ENCODE measurements around the gene MINPP1. TPM values are rescaled to one million over a fixed set of nuclear protein-coding genes. Genes with fewer than 3 reads are reported as not detected.

MINPP1 gene
- total RNA-seq, 1 donor from 2014 or later = 9.6 TPM

DNA sequence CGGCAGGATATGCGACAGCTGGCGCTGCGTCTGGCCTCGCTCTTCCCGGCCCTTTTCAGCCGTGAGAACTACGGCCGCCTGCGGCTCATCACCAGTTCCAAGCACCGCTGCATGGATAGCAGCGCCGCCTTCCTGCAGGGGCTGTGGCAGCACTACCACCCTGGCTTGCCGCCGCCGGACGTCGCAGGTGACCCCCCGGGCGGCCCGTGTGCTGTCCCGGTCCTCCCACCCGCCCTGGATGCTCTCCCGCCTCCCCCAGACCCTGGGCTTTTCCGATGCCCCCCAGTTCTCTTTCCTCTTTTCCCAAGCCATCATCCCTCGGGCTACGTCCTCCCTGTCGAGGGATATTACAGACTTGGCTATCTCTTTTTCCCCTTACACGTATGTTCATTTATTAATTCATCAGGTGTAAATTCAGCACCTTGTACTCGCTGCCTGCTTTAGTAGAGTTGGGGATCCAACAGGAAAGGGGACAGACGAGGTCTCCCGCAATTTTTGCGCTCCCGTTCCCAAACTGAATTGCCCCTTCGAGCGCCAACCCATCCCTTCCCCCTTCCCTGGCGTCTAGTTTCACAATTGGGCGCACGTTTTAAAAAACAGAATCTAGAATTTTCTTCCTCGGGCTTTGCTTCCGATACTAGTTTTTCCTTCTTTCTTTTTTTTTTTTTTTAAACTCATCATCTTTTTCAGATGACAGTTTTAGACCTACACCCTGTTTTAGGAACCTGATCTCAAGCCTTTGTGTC, 846 bp downstream of the MINPP1 start:
- intact Hi-C loops (cut with micrococcal nuclease) = no loop called here
- peak overlapping the region; percentile 90 for H3K4me3 Mint-ChIP-seq
- H3K27me3 Mint-ChIP-seq = peaks cover 11% of the 10 kb centered on the region
- peaks cover 28% of the 10 kb centered on the region for H3K4me1 Mint-ChIP-seq
- H3K27ac Mint-ChIP-seq = peak overlapping the region; percentile 85
- H3K9me3 Mint-ChIP-seq = peaks cover 4% of the 10 kb centered on the region
- peak; percentile 84 for DNase-seq
- H3K36me3 Mint-ChIP-seq (ENCODE audit: low read depth) = peaks cover 11% of the 10 kb centered on the region

DNA sequence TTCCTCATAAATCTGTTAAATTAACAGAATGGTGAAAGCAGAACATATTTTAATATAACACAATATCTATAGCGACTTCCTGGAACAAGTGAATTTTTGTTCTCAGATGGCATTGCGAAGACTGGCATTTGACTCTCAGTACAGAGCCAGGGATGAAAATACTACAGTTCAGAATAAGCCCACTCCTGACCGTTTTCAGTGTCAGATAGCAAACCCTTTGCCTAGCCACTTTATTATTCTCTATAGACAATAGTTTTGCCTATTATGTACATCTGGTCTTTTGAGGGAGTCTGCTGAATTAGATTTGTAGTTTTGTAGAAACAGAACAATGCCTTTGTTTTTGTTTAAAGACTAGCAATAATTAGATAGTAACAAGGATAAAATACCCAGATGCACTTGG, 2.3 kb downstream of the MINPP1 start:
- Mint-ChIP-seq H3K9me3 (peaks cover 3% of the 10 kb centered on the region), H3K4me3 (no peak overlapping the region), H3K4me1 (peaks cover 30% of the 10 kb centered on the region), H3K36me3 (ENCODE audit: low read depth) (peaks cover 16% of the 10 kb centered on the region), H3K27me3 (peaks cover 6% of the 10 kb centered on the region), H3K27ac (no peak overlapping the region)
- intact Hi-C loops (cut with micrococcal nuclease) = no loop called here
- no peak for DNase-seq

DNA sequence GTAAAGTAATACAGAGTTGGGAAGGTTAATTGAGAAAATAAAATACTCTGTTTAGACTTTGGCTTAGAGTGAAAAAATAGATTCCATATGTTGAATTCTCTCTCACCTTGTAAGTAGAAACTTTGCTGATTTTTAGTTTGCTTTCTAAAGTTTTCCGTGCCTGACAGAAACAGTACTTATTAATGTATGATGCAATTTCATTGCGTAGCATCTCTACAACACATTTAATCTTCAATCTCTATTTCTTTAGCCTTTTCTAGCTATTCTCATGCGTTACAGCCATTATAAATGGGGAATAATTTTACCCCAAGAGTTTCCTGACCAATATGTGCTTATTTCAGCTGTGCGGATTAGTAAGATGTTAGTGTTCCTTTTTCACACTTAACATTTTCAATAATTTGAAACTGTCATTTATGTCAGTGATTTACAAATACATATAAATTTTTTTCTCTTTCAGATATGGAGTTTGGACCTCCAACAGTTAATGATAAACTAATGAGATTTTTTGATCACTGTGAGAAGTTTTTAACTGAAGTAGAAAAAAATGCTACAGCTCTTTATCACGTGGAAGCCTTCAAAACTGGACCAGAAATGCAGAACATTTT, 3.3 kb downstream of the MINPP1 start:
- intact Hi-C loops (cut with micrococcal nuclease) = no loop called here
- H3K27me3 Mint-ChIP-seq = peaks cover 2% of the 10 kb centered on the region

DNA sequence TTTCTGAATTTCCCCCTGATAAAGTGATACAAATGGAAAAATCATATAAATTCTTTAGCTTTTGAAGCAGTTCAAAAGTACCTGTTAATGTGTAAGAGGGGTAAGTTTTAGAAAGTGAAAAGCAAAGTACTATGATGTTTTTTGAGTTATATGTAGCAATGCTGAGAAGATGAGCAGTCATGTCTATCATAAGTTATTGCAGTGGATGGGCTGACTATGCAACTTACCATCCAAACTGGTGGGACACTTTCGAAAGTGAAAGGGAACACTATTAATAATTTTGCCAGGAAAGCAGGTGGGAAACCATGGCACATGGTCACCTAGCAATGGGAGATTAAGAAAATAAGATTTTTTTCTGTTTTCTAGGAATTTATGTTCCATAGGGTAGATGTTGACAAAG, 4.1 kb downstream of the MINPP1 start:
- H3K27me3 Mint-ChIP-seq = no peaks in the 10 kb centered on the region
- no peak for DNase-seq
- H3K36me3 Mint-ChIP-seq (ENCODE audit: low read depth) = peaks cover 20% of the 10 kb centered on the region
- intact Hi-C loops (cut with micrococcal nuclease) = no loop called here
- no peak overlapping the region for H3K4me3 Mint-ChIP-seq
- H3K27ac Mint-ChIP-seq = no peak overlapping the region
- H3K4me1 Mint-ChIP-seq = peaks cover 24% of the 10 kb centered on the region
- no peaks in the 10 kb centered on the region for H3K9me3 Mint-ChIP-seq

More for the DNA sequence above, 3.3 kb downstream of the MINPP1 start:
- Mint-ChIP-seq H3K4me1 (peaks cover 30% of the 10 kb centered on the region), H3K4me3 (no peak overlapping the region), H3K36me3 (ENCODE audit: low read depth) (peaks cover 20% of the 10 kb centered on the region), H3K27ac (no peak overlapping the region), H3K9me3 (no peaks in the 10 kb centered on the region)
- DNase-seq = no peak

DNA sequence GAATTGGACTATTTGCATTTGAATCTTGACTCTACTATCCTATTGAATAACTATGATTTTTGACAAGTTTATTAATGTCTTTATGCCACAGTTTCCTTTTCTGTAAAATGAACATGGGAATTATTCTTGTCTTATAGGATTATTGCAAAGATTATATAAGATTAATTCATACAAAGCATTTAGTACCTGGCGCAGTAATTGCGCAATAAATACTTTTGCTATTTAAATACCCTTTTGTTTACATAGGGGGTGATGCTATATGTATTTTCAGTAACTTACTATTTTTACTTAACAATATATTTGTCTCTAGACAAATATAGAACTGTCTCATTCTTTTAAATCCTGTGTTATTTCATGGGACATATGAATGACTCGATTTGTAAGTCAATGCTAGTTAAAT, 5.3 kb downstream of the MINPP1 start:
- Mint-ChIP-seq H3K27me3 (no peaks in the 10 kb centered on the region), H3K4me3 (no peak overlapping the region), H3K27ac (no peak overlapping the region), H3K36me3 (ENCODE audit: low read depth) (peaks cover 28% of the 10 kb centered on the region), H3K9me3 (no peaks in the 10 kb centered on the region), H3K4me1 (peaks cover 20% of the 10 kb centered on the region)
- no peak for DNase-seq
- intact Hi-C loops (cut with micrococcal nuclease) = no loop called here

DNA sequence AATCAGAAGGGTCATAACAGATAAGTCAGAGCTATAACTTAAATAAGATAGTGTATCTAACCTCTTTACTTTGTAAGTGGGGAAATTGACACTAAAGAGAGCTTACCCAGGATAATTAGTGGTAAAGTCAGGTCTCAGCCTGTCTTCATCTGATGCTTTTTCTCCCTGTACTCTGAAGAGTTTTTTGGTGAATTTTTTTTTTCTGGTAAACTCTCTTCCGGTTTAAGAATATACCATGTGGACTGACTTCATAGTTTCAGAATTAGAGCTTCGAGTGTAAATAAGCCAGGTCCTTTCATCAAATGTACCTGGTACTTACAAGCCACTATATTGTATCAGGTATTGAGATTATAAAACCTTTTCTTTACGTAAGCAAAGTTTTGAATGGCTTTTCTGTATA, 6.8 kb downstream of the MINPP1 start:
- Mint-ChIP-seq H3K36me3 (ENCODE audit: low read depth) (peaks cover 31% of the 10 kb centered on the region), H3K27me3 (no peaks in the 10 kb centered on the region), H3K9me3 (no peaks in the 10 kb centered on the region), H3K4me1 (peaks cover 11% of the 10 kb centered on the region), H3K27ac (no peak overlapping the region), H3K4me3 (no peak overlapping the region)
- no peak for DNase-seq
- intact Hi-C loops (cut with micrococcal nuclease) = no loop called here

DNA sequence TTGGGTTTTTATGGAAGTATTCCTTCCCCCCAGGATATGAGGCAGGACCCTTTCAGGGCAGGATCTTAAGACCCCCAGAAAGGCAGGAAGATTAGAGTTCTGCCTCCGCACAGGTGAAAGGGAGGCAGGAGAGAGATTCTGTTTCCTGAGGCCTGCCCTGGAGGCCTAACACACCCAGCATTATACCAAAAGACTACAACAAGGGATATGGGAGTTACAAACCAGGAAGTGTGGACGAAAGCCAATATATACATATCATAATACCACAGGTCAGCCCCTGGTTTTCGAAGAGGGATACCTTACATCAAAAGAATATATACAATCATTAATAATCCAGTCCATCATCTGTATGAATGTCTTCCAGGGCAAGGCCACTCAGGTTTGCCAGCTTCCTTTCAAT, 14.2 kb downstream of the MINPP1 start:
- peaks cover 3% of the 10 kb centered on the region for H3K9me3 Mint-ChIP-seq
- peaks cover 37% of the 10 kb centered on the region for H3K36me3 Mint-ChIP-seq (ENCODE audit: low read depth)
- peaks cover 4% of the 10 kb centered on the region for H3K4me1 Mint-ChIP-seq
- H3K27me3 Mint-ChIP-seq = no peaks in the 10 kb centered on the region
- no peak overlapping the region for H3K27ac Mint-ChIP-seq
- intact Hi-C loops (cut with micrococcal nuclease) = no loop called here
- no peak overlapping the region for H3K4me3 Mint-ChIP-seq
- DNase-seq = no peak

DNA sequence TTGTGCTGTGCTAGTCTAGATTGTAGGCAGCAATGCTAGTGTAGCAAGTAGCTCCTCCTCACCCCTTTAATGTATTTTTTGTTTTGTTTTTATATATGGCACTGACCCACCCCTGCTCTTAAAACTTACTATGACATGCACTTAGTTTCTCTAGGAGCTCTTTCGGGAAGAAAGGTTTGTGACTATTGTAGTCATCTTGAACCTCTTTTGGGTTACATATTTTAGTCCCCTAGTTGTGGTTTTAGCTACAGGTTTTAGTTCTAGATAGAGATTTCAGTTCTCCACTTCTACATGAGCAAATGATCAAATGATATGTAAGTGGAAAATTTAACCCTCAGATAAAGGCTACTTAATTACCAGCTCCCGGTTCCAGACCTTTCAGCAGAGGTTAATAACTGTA, 14.9 kb downstream of the MINPP1 start:
- H3K4me3 Mint-ChIP-seq = no peak overlapping the region
- intact Hi-C loops (cut with micrococcal nuclease) = no loop called here
- peaks cover 35% of the 10 kb centered on the region for H3K36me3 Mint-ChIP-seq (ENCODE audit: low read depth)
- peaks cover 3% of the 10 kb centered on the region for H3K9me3 Mint-ChIP-seq
- no peaks in the 10 kb centered on the region for H3K27me3 Mint-ChIP-seq
- H3K4me1 Mint-ChIP-seq = peaks cover 4% of the 10 kb centered on the region
- no peak overlapping the region for H3K27ac Mint-ChIP-seq
- DNase-seq = no peak

DNA sequence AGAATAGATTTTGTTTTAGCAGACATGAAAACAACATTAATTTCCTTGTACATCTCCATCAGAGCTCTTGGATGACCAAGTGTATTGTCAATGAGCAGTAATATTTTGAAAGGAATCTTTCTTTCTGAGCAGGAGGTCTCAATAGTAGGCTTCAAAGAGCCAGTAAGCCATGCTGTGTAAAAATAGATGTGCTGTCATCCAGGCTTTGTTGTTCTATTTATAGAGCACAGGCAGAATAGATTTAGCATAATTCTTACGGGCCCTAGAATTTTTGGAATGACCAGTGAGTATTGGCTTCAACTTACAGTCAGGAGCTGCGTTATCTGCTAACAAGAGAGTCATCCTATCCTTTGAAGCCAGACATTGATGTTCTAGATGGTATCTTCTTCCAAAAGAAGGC, 19.0 kb downstream of the MINPP1 start:
- Mint-ChIP-seq H3K27ac (no peak overlapping the region), H3K9me3 (peaks cover 6% of the 10 kb centered on the region), H3K4me3 (no peak overlapping the region), H3K36me3 (ENCODE audit: low read depth) (peaks cover 47% of the 10 kb centered on the region), H3K4me1 (peaks cover 4% of the 10 kb centered on the region), H3K27me3 (no peaks in the 10 kb centered on the region)
- intact Hi-C loops (cut with micrococcal nuclease) = no loop called here
- DNase-seq = no peak

DNA sequence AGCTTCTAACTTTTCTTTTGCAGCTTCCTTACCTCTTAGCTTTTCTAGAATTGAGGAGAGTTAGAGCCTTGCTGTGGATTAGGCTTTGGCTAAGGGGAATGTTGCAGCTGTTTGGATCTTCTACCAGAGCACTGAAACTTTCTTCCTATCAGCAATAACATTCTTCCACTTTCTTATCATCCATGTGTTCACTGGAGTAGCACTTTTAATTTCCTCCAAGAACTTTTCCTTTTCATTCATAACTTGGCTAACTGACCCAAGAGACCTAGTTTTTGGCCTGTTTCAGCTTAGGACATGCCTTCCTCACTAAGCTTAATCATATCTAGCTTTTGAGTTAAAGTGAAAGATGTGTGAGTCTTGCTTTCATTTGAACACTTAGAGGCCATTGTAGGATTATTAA, 19.6 kb downstream of the MINPP1 start:
- H3K4me1 Mint-ChIP-seq = peaks cover 4% of the 10 kb centered on the region
- H3K9me3 Mint-ChIP-seq = peaks cover 6% of the 10 kb centered on the region
- H3K36me3 Mint-ChIP-seq (ENCODE audit: low read depth) = peaks cover 49% of the 10 kb centered on the region
- no peak for DNase-seq
- no peak overlapping the region for H3K4me3 Mint-ChIP-seq
- no peaks in the 10 kb centered on the region for H3K27me3 Mint-ChIP-seq
- no peak overlapping the region for H3K27ac Mint-ChIP-seq
- intact Hi-C loops (cut with micrococcal nuclease) = no loop called here

DNA sequence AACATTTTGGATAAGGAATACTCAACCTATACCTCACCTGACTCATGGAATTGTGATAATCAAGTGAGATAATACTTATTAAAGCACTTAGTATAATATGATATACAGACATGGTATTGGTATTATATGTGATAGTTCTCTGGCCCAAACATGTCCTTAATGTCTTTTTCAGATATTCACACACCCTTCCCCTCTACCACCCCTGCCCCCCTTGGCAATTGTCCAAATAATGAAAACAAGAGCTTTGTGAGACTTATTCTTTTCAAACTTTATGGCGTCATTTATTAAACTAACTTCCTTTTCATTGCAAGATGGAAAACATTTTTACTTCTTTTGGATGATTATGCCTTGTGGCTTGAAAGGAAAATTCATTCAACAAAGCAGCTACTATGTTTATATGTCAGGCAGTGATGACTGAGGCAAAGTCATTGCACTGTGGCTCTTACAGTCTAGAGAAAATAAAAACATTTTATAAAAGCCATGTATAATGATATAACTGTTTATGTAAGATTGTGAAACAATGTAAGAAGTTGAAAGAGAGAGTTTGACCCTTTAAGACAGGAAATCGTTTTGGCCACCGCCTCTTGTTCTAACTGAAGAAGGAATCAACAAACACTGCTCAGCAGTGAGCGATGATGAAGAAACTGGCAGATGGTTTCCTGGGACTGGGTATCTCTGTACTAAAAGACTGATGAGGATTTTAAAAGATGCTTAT, 27.4 kb downstream of the MINPP1 start:
- H3K4me3 Mint-ChIP-seq = no peak overlapping the region
- no peak overlapping the region for H3K27ac Mint-ChIP-seq
- peaks cover 1% of the 10 kb centered on the region for H3K9me3 Mint-ChIP-seq
- H3K27me3 Mint-ChIP-seq = no peaks in the 10 kb centered on the region
- H3K36me3 Mint-ChIP-seq (ENCODE audit: low read depth) = peaks cover 11% of the 10 kb centered on the region
- H3K4me1 Mint-ChIP-seq = peaks cover under 1% of the 10 kb centered on the region
- no peak for DNase-seq
- intact Hi-C loops (cut with micrococcal nuclease) = loop anchor here (5.0 to 10.0 kb wide), 2 partner anchors 123 to 240 kb away; partner anchors contain the start of gene PAPSS2

DNA sequence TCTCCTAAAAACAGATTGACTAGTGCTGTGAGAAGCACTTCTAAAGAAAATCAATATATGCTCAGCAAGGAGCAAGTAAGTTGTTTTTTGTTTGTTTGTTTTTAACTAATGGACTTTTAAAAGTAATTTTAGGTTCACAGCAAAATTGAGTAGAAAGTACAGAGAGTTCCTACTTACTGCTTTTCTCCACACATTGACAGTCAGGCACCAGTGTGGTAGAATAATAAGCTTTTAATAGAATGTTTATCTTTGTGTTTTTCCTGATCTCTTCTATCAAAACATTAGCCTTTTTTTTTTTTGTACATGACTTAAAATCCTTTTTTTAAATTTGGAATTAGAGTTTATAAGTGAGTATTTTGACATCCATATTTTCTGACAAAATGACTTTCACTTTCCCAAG, 28.0 kb downstream of the MINPP1 start:
- DNase-seq = no peak
- Mint-ChIP-seq H3K4me3 (no peak overlapping the region), H3K4me1 (peaks cover 5% of the 10 kb centered on the region), H3K9me3 (no peaks in the 10 kb centered on the region), H3K36me3 (ENCODE audit: low read depth) (peaks cover 9% of the 10 kb centered on the region), H3K27ac (no peak overlapping the region), H3K27me3 (no peaks in the 10 kb centered on the region)
- intact Hi-C loops (cut with micrococcal nuclease) = loop anchor here (1.0 to 10.0 kb wide), 3 partner anchors 122 to 240 kb away; partner anchors contain the start of gene PAPSS2

DNA sequence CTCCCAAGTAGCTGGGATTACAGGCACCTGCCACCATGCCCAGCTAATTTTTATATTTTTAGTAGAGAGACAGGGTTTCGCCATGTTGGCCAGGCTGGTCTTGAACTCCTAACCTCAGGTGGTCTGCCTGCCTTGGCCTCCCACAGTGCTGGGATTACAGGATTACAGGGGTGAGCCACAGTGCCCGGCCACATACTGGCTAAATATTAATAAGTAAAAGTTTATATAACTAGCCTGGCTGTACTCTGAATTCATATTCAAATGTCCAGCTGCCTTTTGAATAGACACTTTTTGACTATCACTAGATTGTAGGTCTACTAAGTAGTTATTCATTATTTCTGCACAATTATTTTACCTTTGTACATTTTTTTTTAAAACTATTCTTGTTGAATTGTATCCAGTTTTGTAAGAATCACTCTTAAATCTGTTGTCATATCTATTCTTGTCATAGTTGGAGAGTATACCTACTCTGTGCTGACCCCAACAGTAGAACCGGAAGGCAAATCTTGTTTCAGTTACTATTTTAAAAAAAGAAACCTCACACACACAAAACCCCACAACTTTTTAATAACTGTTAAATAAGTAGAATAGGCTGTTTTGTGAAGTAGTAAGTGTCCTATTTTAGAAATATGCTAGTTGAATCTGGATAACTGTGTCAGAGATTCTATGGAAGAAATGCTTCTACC, 29.6 kb downstream of the MINPP1 start:
- no peak overlapping the region for H3K4me3 Mint-ChIP-seq
- peaks cover 10% of the 10 kb centered on the region for H3K4me1 Mint-ChIP-seq
- peaks cover 2% of the 10 kb centered on the region for H3K36me3 Mint-ChIP-seq (ENCODE audit: low read depth)
- intact Hi-C loops (cut with micrococcal nuclease) = loop anchor here (5.0 to 10.0 kb wide), 2 partner anchors 120 to 238 kb away; partner anchors contain the start of gene PAPSS2
- no peak overlapping the region for H3K27ac Mint-ChIP-seq
- H3K27me3 Mint-ChIP-seq = no peaks in the 10 kb centered on the region
- no peaks in the 10 kb centered on the region for H3K9me3 Mint-ChIP-seq
- DNase-seq = no peak
